ENCODE measurements around the gene SLC35F1.
A peak's percentile ranks its signal among the peaks of the same experiment; 100 is the strongest.

DNA sequence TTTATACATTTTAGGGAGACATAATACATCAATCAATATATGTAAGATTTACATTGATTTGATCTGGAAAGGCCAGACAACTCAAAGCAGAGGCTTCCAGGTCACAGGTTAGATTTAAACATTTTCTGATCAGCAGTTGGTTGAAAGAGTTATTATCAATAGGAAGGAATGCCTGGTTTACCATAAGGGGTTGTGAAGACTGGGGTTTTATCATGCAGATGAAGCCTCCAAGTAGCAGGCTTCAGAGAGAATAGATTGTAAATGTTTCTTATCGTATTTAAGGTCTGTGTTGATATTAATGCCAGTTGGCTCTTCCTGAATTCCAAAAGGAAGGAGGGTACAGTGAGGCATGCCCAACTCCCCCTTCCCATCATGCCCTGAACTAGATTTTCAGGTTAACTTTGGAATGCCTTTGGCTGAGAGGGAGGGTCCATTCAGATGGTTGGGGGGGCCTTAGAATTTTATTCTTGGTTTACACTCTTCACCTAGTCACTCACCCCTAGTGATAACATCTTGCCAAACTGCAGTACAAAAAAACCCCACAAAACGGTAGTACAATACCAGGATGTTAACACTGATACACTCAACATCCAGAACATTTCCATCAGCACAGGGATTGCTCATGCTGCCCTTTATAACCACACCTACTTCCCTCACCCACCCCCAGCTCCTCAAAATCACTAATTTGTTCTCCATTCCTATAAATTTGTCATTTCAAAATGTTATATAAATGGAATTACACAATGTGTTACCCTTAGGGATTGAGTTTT lies 381.5 kb downstream of the SLC35F1 start:
- TF ChIP-seq, protein P1, sequence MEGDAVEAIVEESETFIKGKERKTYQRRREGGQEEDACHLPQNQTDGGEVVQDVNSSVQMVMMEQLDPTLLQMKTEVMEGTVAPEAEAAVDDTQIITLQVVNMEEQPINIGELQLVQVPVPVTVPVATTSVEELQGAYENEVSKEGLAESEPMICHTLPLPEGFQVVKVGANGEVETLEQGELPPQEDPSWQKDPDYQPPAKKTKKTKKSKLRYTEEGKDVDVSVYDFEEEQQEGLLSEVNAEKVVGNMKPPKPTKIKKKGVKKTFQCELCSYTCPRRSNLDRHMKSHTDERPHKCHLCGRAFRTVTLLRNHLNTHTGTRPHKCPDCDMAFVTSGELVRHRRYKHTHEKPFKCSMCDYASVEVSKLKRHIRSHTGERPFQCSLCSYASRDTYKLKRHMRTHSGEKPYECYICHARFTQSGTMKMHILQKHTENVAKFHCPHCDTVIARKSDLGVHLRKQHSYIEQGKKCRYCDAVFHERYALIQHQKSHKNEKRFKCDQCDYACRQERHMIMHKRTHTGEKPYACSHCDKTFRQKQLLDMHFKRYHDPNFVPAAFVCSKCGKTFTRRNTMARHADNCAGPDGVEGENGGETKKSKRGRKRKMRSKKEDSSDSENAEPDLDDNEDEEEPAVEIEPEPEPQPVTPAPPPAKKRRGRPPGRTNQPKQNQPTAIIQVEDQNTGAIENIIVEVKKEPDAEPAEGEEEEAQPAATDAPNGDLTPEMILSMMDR (optimal IDR thresholded peaks at IDR 0.05 in 1 of 3, IDR thresholded peaks at IDR 0.05 in 1 of 3, conservative IDR thresholded peaks at IDR 0.05 in 1 of 3; ENCODE audit: extremely low read depth in 1 of 3, insufficient read depth in 2 of 3, low read length in 3 of 3): peak in 1 of 3 experiments; percentile 23
- no peak for TF ChIP-seq EZH2 (IDR thresholded peaks at IDR 0.05; ENCODE audit: low read length)
